GM20431 (cell line): ENCODE data around the gene C1orf174.

ENCODE experiments used
- in situ Hi-C: fragments of 300-500 bp; cut with MseI, MboI; formaldehyde crosslinking; loops from one replicate; pipeline ENCODE4 v1.15.0; 2020; ENCODE audit warnings: low sequenced_read_pairs; ENCODE audit not compliant: unreplicated experiment

C1orf174 gene

DNA sequence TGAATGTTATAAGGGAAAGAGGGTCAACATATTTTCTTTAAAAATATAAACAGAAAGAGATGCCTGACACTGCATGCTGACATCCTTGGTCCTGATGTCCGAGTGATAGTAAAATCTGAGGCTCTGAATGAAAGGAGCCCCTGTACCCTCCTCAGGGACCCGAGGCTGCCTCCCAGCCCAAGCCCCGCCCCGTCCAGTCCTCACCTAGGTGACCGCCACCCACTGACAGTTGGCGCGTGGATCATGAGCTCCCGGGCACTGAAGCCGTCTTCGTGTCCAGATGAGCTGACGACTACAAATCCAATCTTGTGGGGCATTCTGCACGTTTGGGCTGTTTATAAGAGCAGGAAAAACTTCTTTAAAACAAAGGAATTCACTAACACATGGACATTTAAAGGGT, 48.0 kb downstream of the C1orf174 start:
- in situ Hi-C loops = no loop called here

DNA sequence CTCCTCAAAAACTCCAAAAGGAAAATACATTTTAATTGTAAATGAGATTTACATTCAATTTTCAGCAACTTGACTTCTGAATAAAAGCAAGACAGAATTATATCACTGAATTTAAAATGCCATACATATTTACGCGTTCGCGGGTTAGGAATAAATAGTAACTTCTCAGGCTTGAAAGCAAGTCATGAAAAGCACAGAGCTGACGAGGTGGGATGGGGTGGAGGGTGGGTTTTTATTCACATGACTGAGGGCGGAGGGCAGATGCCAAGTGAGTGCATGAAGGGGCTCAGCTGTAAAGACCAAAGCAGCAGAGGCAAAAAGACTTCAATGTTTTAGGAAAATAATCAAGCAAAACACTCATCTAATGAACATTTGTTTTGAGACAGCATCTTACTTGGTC, 48.8 kb downstream of the C1orf174 start:
- in situ Hi-C loops = no loop called here

DNA sequence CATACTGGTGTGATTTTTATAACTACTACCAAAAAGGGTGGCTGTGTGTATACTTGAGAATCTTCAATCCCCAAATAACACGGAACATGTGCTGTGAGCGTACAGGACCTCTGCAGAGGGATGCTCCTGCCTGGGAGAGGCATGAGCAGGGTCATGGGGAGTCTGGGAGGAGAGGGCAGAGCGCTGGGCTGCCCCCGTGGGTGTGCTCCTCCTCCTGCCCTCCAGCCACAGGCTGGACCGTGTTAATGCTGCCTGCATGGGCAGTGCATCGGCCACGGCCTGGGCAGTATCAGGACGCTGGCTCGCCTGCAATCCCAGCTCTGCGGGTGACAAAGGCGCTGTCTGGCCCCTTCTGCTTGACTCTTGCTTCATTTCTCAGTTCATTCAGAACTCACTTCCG, 49.2 kb downstream of the C1orf174 start:
- in situ Hi-C loops = no loop called here

DNA sequence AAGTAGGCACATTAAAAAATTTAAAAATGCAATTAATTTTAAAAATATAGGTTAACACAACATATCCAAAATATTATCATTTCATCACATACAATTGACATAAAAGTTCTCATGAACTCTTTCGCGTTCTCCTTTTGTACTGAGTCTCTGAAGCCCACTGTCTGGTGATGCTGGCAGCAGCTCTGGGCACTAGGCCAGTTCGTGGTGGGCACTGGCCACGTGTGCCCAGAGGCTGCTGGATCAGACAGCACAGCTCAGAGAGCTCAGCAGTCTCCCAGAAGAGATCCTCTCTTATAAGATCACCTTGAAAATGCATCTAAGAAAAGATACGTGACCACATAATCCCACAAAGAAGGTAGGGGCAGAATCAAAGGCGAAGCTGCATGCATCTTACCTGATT, 53.0 kb downstream of the C1orf174 start:
- in situ Hi-C loops = no loop called here

DNA sequence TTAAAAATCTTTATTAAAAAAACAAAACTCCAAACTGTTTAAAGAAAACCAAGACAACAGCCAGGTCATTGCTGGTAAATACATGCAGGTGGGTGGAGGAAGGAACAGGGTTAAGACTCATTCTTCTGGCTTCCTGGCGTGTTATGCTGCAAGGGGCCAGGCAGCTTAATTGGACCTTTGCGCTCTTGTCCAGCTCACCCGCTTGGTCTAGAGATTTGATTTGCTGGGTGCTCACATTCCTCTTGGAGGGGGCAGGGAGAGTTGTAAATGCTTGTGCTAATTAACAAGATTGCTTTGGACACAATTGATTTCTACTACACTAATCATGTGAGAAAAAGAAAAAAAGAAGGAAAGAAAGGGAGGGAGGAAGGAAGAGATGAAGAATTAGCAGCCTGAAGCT, 53.5 kb downstream of the C1orf174 start:
- in situ Hi-C loops = no loop called here

DNA sequence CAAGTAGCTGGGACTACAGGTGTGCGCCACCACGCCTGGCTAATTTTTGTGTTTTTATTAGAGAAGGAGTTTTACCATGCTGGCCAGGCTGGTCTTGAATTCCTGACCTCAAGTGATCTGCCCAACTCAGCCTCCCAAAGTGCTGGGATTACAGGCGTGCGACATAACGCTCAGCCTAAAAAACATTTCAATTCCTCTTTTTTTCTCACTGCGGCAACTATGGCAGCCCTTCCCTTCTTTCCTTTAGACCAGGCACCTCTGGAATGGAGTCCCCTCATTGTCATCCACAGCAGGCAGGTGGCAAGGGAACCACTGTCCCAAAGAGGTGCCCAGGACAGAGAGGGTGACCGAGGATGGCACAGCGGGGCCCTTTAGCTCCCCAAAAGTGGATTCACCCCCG, 57.2 kb downstream of the C1orf174 start:
- in situ Hi-C loops = no loop called here

DNA sequence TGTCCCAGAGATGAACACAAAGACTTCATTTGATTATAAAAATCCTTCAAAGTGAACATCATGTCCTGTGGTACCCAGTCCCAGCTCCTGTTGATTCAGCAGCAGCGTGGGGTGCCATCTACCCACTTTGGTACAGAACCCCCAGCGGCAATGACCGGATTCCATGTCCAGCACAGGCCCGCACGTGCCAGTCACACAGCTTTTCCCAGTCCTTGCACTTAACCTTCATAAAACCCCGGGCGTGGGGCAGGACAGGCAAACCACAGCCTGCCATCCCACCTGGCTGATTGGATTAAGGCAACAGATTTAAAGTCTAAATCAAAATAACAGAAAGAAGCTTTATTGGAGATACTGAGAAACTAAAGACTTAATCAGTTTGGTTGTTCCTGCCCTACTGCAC, 58.6 kb downstream of the C1orf174 start:
- in situ Hi-C loops = no loop called here
